Kidney epithelial cell (primary cell): Measurements from ENCODE around the gene TNFRSF25. TPM values are rescaled to one million over a fixed set of nuclear protein-coding genes. Genes with fewer than 3 reads are reported as not detected.

Experiments
- DNase-seq: peaks from one replicate; pipeline ENCODE4 v3.0.0-alpha.2; 2010; ENCODE audit warnings: low read depth
- H3K27me3 ChIP-seq: 2 replicates; pipeline ENCODE4 v1.6.0; 2011; ENCODE audit warnings: low read length; ENCODE audit not compliant: control insufficient read depth, insufficient read depth
- H3K36me3 ChIP-seq: 2 replicates; pipeline ENCODE4 v1.5.1; 2011; ENCODE audit warnings: low read length; ENCODE audit not compliant: control insufficient read depth, insufficient read depth
- H3K4me3 ChIP-seq: 2 replicates; pipeline ENCODE4 v1.5.1; 2011; ENCODE audit warnings: low read depth, mild to moderate bottlenecking, control low read depth, low read length
- total RNA-seq: library from RNA; depleted of rRNA; stranded (reverse); fragments of >200 nt; gene quantifications from 2 replicates; pipeline ENCODE4 v1.2.3, GENCODE V29; 2015
- TF ChIP-seq, protein P1 (sequence below): IDR thresholded peaks from 2 replicates; pipeline ENCODE4 v1.5.1; 2011; ENCODE audit warnings: mild to moderate bottlenecking, moderate library complexity, low read length, control low read depth, inconsistent platforms; ENCODE audit not compliant: insufficient read depth, poor library complexity, severe bottlenecking

Gene TNFRSF25
- total RNA-seq, 1 donor from 2014 or later: 20.2 TPM

DNA sequence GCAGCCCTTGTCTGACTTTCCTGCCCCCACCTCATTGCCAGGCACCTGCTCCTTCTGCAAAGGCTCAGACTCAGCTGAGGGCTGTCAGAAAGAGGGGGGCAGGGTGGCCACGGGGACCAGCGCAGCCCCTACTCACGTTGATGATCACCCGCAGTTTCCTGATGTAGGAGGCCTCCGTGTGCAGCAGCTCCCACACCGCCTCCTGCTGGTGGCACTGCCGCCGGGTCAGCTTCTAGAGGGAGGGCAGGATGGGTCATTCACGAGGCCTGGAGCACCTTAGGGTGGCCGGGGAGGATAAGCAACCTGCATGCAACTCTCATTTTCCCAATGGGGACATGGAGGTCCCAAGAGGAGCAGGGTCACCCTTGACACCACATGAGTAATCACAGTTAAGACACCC is 6.4 kb upstream of the TNFRSF25 start:
- Histone ChIP-seq H3K4me3 (no peak overlapping the region), H3K36me3 (peaks cover 8% of the 10 kb centered on the region), H3K27me3 (no peaks in the 10 kb centered on the region)
- TF ChIP-seq, protein P1, sequence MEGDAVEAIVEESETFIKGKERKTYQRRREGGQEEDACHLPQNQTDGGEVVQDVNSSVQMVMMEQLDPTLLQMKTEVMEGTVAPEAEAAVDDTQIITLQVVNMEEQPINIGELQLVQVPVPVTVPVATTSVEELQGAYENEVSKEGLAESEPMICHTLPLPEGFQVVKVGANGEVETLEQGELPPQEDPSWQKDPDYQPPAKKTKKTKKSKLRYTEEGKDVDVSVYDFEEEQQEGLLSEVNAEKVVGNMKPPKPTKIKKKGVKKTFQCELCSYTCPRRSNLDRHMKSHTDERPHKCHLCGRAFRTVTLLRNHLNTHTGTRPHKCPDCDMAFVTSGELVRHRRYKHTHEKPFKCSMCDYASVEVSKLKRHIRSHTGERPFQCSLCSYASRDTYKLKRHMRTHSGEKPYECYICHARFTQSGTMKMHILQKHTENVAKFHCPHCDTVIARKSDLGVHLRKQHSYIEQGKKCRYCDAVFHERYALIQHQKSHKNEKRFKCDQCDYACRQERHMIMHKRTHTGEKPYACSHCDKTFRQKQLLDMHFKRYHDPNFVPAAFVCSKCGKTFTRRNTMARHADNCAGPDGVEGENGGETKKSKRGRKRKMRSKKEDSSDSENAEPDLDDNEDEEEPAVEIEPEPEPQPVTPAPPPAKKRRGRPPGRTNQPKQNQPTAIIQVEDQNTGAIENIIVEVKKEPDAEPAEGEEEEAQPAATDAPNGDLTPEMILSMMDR: peak; percentile 52
- no peak for DNase-seq

DNA sequence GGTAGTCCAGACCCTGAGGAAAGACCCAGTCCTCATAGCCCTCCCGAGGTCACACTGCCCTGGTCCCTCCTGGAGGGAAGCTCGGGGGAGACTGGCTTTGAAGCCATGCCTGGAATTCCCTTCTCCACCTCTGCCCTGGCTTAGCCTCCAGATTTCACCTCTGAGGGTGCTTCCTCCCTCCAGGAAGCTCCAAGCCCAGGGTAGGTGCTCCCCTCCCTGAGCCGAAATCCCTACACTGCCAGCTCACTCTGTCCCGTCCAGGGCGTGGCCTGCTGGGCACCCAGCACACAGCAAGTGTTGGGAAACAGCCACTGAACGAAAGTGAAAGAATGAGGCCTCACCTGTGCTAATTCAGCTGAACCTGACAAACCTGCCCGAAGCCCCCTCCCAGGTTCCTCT is 6.0 kb upstream of the TNFRSF25 start:
- Histone ChIP-seq H3K36me3 (peaks cover 8% of the 10 kb centered on the region), H3K27me3 (no peaks in the 10 kb centered on the region), H3K4me3 (no peak overlapping the region)
- TF ChIP-seq, protein P1: no peak
- no peak for DNase-seq

DNA sequence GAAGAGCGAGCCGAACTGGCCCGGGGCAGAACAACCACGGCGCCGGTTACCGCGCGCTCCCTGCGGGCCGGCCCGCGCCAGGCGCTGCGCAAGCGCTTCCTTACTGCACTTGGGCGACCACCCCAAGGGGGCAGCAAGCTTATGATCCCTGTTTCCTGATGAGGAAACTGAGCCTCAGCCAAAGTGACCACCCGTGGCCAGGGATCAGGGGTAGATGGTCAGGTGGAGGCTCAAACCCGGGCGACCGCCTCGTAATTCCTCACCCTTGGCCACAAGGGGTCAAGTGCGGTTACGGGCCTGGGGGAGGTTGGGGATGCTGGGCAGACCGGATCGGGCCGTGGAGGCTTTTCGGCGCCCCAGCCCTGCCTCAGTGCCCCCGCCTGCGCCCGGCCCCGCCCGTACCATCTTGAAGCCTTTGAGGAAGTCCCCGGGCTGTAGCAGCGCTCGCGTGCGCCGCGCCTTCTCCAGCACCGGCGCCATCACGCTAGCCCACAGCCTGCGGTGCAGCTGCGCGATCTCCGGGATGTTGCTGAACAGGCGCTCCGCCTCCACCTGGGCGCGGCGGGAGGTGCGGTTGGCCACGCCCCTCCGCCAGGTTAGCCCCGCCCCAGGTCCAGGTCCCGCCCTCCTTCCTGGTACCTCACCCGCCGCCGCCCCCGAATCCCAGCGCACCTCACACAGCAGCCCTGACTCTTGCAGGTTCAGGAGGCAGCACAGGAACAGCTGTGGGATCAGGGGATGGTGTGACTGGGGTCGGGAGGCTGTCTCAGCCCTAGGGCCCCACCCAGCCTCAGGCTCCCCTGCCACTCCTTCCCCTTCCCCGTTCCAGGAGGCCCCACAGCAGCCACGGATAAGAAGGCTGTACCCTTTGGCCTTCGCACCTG is 5.4 kb upstream of the TNFRSF25 start:
- H3K27me3 ChIP-seq: no peaks in the 10 kb centered on the region
- peaks cover 8% of the 10 kb centered on the region for H3K36me3 ChIP-seq
- H3K4me3 ChIP-seq: no peak overlapping the region
- TF ChIP-seq, protein P1: no peak
- no peak for DNase-seq

DNA sequence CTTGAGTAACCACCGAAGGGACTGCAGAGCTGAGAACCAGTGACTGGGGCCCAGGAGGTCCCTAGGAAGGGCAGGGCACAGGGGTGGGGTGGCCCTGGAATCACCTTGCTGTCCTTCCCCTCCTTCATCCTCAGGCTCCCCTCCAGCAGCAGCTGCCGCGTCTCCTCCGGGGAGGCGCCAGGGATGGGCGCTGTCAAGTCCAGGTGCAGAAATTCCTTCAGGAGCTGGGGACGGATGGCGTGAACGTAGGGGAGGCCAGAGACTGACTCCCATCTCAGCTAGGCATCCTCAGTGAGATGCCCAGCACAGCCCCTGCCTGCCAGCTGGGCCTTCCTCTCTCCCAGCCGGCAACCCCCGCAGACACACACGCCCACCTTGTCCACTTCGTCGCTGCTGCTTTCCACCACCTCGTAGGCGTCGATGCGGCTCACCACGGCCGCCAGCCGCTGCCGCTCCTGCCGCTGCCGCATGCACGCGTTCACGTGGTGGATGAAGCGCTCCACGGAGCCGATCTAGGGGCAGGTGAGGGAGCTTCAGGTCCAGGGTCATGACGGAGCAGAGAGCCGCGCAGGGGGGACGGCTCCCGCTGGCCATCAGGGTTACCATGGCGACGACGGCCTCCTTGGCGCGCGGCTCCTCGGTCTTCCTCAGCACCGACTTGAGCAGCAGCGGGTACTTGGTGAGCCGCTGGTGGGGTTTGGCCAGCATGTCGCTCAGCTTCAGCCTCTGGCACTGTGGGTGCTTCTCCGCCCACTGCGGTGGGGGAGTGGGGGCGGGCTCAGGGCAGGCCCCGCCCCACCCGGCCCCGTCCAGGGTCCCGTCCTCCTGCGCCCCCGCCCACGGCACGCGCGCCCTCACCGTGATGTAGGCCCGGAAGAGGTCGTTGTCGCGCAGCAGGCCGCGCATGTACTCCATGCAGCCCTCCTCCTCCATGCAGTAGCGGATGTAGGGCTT is 4.4 kb upstream of the TNFRSF25 start:
- H3K27me3 ChIP-seq: no peaks in the 10 kb centered on the region
- TF ChIP-seq, protein P1: no peak
- DNase-seq: no peak
- no peak overlapping the region for H3K4me3 ChIP-seq
- H3K36me3 ChIP-seq: peaks cover 8% of the 10 kb centered on the region

DNA sequence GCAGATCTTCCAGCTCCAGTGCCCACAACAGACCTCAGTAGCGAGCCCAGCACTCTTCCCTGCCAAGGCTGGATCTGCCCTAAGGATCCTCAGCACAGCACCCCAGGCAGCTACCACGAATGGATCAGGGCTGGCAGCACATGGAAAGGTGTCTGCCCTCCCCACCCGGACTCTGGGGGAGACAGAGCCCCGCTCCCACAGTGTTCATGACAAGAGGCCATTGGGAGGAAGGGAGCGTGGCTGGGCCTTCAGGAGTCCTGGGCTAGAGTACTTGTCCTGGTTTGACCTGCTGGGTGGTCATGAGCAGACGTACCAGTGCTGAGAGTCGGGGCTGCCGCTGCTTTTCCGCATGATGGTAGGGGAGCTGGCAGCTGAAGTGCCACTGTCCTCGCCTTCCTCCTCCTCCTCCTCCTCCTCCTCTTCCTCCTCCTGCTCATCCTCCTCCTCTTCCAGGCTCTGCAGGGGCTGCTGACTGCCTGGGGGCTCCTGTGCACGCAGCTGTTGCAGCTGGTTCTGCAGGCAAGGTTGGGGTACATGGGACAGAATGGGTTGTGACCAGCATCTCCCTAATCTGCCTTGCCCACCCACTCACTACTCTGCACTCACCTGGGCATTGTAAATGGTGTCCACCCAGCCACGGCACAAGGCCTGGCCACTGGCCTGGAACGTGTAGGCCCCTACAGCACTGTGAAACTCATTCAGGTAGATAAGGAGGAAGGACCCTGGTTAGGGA is 2.9 kb upstream of the TNFRSF25 start:
- TF ChIP-seq, protein P1: no peak
- Histone ChIP-seq H3K4me3 (no peak overlapping the region), H3K36me3 (peaks cover 8% of the 10 kb centered on the region), H3K27me3 (no peaks in the 10 kb centered on the region)
- no peak for DNase-seq
